H1 (cell line): ENCODE data around the gene RELCH. TPM values are rescaled to one million over a fixed set of nuclear protein-coding genes. Genes with fewer than 3 reads are reported as not detected.

ENCODE experiments used
- EZH2 ChIP-seq: fragments of 200-600 bp; sonication (generic); IDR thresholded peaks from 2 replicates; pipeline ENCODE4 v1.7.1; 2012; ENCODE audit warnings: low read depth, mild to moderate bottlenecking, moderate library complexity, low read length, inconsistent platforms; ENCODE audit not compliant: severe bottlenecking
- JUND ChIP-seq: IDR thresholded peaks from 2 replicates; pipeline ENCODE4 v1.6.1; 2011; ENCODE audit warnings: mild to moderate bottlenecking, improper control_type of control experiment, low read length
- KDM1A ChIP-seq: fragments of 200-600, 300-600 bp; sonication (generic); IDR thresholded peaks from 2 replicates; pipeline ENCODE4 v1.7.1; 2016; ENCODE audit warnings: mild to moderate bottlenecking, low read length, borderline replicate concordance
- POLR2A ChIP-seq, 2 experiments: IDR thresholded peaks; 1 replicate in 1 of 2; 2 replicates in 1 of 2; pipeline ENCODE4 v1.6.1; 2011; ENCODE audit warnings: low read depth in 2 of 2, low read length in 2 of 2, mild to moderate bottlenecking in 2 of 2; ENCODE audit errors: control extremely low read depth in 1 of 2
- SIN3A ChIP-seq, 2 experiments: IDR thresholded peaks in 1 of 2; conservative IDR thresholded peaks in 1 of 2; 2 replicates each; pipeline ENCODE4 v1.6.1; 2011 to 2012; ENCODE audit warnings: low read length in 2 of 2, improper control_type of control experiment in 1 of 2, low read depth in 1 of 2, mild to moderate bottlenecking in 1 of 2
- polyA plus RNA-seq, 7 experiments: library from polyadenylated mRNA; depleted of rRNA in 3 of 7; stranded (reverse) in 5 of 7; unstranded in 2 of 7; fragments of >200 nt in 5 of 7; fragments of 200-250 nt in 2 of 7; gene quantifications; 1 replicate in 5 of 7; 2 replicates in 1 of 7; 4 replicates in 1 of 7; pipeline versions ENCODE4 v1.2.1 to v1.2.3, GENCODE V29; 2011 to 2013; ENCODE audit warnings: missing spikeins in 2 of 7, mixed read lengths in 2 of 7
- total RNA-seq: library from RNA; stranded (reverse); fragmentation: NEBNext Ultra II Directional; extraction: Animal tissue kit (Norgen Biotek cat#: 25700); gene quantifications from 2 replicates; pipeline ENCODE4 v1.2.1, GENCODE V29; 2021

RELCH gene
- total and polyA plus RNA-seq, 2 of the 8 experiments (the other 6 are each of a cell fraction or from before 2014, with no cell fraction given): 7.3 to 26.9 TPM

GRCh38 chr18:62258093-62258492, 71.0 kb downstream of the RELCH start (continued):
- TF ChIP-seq KDM1A (no peak), EZH2 (no peak), JUND (no peak), SIN3A (conservative IDR thresholded peaks at IDR 0.05 in 1 of 2, IDR thresholded peaks at IDR 0.05 in 1 of 2; ENCODE audit: low read depth in 1 of 2, low read length in 2 of 2) (no peak), POLR2A (IDR thresholded peaks at IDR 0.05; ENCODE audit: control extremely low read depth in 1 of 2, low read depth in 2 of 2, low read length in 2 of 2) (no peak)
